HG02798 (cell line): ENCODE measurements around the gene KCTD16.

Experiments used
- ATAC-seq: cut with Tn5 transposase; IDR thresholded peaks from one replicate; pipeline ENCODE4 v1.9.1; 2021; ENCODE audit warnings: mild to moderate bottlenecking; ENCODE audit not compliant: unreplicated experiment, poor library complexity

KCTD16 gene

GRCh38 chr5:144162686-144163085, 8.0 kb upstream of the KCTD16 start:
- no peak for ATAC-seq

- no peak for ATAC-seq
Measured at GRCh38 chr5:144166696-144167095, 4.0 kb upstream of the KCTD16 start.

- no peak for ATAC-seq
Measured at GRCh38 chr5:144167998-144168397, 2.7 kb upstream of the KCTD16 start.

- ATAC-seq: no peak
Measured at GRCh38 chr5:144169904-144170275, 783 bp upstream of the KCTD16 start.

DNA sequence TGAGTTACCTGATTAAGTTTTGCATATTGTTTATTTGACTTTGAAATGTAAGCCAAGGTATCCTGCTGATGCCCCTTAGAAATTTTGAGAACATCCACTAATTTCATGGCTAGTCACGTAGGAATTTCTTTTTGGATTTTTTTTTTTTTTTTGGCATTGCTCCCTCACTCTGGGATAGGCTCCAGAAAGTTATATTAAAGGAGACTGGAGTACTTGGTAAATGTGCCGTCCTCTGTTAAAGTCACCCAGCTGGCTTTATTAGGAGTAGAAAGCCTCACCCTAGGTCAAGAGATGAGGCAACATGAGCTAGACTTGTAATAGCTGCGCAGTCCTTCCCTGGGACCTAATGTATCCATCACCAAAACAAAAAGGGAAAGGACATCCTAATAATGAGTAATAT, 3.1 kb downstream of the KCTD16 start:
- no peak for ATAC-seq

DNA sequence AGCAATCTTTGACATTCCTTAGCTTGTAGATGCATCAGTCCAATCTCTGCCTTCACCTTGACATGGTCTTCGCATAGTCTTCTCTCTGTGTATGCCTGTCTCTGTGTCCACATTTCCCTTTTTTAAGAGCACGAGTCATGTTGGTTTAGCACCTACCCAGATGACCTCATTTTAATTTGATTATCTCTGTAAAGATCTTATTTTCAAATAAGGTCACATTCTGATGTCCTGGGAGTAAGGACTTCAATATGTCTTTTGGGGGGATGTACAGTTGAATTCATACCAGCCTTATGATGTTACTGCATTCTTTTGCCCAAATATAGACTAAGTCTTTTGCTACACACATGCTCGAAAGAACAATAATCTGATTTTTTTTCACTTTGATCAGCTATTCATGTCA, 6.9 kb downstream of the KCTD16 start:
- no peak for ATAC-seq

GRCh38 chr5:144179226-144179625, 8.6 kb downstream of the KCTD16 start:
- no peak for ATAC-seq

GRCh38 chr5:144183254-144183889, 12.7 kb downstream of the KCTD16 start:
- no peak for ATAC-seq

DNA sequence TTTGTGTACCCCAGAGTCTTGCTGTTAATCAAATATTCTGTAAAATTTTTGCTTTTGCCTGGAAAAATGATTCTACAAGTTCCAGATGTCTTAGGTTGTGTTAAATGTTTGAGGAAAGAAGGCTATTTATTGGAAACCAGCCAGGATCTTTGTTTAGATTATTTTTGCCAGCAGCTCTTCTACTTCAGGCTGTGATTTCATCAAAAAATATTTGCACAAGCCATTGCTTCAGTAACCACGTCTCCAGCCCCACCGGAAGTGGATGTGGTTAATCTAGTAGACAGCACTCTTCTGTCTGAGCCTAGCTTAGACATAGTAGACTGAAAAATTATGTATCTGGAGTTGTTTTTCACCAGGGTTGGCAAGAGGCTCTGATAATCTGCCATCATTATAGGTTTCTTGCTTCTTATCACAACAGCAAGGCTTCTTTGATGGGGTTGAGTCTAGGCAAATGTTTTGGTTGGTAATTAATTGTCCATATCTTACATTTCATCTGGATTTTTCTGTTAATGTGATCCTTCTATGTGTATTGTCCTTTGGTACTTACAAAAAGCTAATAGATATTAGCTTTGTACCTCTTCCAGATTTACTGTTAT, 17.1 kb downstream of the KCTD16 start:
- ATAC-seq: peak; percentile 78

GRCh38 chr5:144189800-144190429, 19.2 kb downstream of the KCTD16 start:
- peak; percentile 48 for ATAC-seq

GRCh38 chr5:144191531-144191930, 20.9 kb downstream of the KCTD16 start:
- no peak for ATAC-seq

DNA sequence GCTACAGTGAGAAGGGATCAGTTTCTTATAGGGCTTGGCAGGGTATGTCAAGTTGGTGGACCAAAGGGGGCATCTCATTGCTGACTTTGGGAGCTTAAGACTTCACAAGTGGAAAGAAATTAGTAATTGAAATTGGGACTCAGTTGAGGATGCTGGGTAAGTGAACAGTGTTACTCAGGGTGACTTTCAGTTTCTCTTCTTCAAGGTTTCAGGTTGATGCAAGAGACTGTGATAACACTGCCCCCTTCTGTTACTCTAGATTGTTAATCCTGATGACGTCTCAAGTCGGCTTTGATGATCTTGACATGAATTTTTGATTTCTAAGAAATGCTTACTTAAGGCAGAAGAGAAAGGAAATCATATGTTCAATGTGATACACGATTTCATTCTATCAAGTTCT, 21.3 kb downstream of the KCTD16 start:
- peak; percentile 88 for ATAC-seq

DNA sequence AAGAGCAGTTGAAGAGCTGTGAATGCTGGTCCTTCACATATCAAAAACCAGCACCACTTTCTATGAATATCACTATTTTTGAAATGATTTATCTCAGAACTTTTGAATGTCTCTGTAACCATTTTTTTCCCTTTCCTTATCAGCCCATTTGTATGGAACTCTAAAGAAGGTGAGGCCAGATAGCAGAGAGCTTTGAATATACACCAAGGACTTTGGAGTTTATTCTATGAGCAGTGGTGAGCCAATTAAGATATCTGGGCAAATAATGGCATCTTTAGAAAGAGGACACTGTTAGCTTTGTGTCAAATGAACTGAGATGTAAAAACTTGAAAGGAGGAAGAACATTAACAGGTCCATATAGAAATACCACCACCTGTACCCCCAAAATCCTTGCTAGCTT, 22.0 kb downstream of the KCTD16 start:
- no peak for ATAC-seq

GRCh38 chr5:144194144-144194543, 23.5 kb downstream of the KCTD16 start:
- ATAC-seq: no peak

DNA sequence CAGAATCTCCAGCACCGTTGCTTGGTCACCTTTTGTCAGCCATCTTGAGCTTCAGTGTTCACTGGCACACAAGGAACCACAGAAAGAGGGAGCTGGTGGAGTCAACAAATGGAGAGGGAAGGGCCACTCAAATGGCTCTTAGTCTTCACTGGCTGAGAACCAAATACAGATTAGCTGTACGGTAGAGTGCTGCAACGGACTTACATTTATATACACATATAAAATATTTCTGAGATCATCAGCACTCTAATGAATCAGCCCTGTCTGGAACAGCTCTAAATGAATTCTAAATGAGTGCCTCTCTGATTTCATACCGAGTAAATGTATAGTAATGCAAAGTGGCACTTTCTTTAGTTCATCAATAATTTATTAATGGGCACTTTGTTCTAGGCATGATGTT, 24.8 kb downstream of the KCTD16 start:
- no peak for ATAC-seq

GRCh38 chr5:144196612-144197011, 25.9 kb downstream of the KCTD16 start:
- no peak for ATAC-seq

GRCh38 chr5:144198386-144198785, 27.7 kb downstream of the KCTD16 start:
- ATAC-seq: no peak

GRCh38 chr5:144201588-144201987, 30.9 kb downstream of the KCTD16 start:
- ATAC-seq: no peak

- no peak for ATAC-seq
Measured at GRCh38 chr5:144202072-144202471, 31.4 kb downstream of the KCTD16 start.

DNA sequence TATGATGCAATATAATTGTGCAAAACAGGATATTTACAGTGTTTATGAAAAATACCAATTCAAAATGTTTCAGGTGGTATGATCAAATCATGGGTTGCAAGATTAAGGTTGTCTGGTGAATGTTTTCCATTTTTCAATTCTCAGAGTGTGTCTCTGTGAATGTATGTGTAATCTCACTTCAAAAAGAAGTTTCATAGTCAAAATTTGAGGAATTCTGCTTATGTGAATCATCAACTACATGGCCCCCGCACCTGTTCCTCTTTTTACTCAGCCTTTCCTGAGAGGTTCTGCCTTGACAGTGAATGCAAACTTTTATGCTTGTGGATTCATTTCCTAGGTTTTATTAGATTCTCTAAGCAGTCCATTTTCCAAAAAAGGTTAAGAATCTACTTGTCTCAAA, 32.1 kb downstream of the KCTD16 start:
- no peak for ATAC-seq

GRCh38 chr5:144203750-144204596, 33.3 kb downstream of the KCTD16 start:
- peak; percentile 79 for ATAC-seq
